ENCODE results near the gene PATJ.

DNA sequence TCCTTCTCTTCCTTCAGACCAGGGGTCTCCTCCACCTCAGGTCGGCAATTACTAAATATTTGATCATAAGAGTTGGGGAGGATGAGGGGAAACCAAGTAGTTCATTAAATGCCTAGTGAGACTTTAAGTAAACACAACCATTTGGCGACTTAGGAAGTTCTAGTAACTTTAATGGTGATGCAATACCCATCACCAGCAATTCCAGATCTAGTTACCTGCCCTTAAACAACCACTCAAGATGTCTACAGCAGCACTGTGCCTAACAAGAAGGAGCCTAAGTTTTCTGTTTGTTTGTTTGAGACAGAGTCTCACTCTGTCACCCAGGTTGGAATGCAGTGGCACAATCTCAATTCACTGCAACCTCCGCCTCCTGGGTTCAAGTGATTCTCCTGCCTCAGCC is 395.7 kb downstream of the PATJ start:
- TF ChIP-seq, protein P1, sequence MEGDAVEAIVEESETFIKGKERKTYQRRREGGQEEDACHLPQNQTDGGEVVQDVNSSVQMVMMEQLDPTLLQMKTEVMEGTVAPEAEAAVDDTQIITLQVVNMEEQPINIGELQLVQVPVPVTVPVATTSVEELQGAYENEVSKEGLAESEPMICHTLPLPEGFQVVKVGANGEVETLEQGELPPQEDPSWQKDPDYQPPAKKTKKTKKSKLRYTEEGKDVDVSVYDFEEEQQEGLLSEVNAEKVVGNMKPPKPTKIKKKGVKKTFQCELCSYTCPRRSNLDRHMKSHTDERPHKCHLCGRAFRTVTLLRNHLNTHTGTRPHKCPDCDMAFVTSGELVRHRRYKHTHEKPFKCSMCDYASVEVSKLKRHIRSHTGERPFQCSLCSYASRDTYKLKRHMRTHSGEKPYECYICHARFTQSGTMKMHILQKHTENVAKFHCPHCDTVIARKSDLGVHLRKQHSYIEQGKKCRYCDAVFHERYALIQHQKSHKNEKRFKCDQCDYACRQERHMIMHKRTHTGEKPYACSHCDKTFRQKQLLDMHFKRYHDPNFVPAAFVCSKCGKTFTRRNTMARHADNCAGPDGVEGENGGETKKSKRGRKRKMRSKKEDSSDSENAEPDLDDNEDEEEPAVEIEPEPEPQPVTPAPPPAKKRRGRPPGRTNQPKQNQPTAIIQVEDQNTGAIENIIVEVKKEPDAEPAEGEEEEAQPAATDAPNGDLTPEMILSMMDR (IDR thresholded peaks at IDR 0.05) = no peak
- TF ChIP-seq POLR2AphosphoS5 (IDR thresholded peaks at IDR 0.05) (no peak), POLR2A (IDR thresholded peaks at IDR 0.05) (no peak)
